Uterus (tissue), 2 donors: ENCODE results near the gene VWA5B2.

ENCODE experiments used
- POLR2A ChIP-seq, 2 donors: fragments of 450-650 bp; IDR thresholded peaks; one replicate each; pipeline ENCODE4 v1.6.1; 2016; ENCODE audit warnings: antibody characterized with exemption in 2 of 2, mild to moderate bottlenecking in 1 of 2, moderate library complexity in 1 of 2
- TF ChIP-seq, protein P1 (sequence below), 4 experiments: fragments of 200-600 bp in 2 of 4; fragments of 450-650 bp in 2 of 4; sonication (generic) in 2 of 4; IDR thresholded peaks; one replicate each; pipeline ENCODE4 v1.5.1; 2016 to 2019; ENCODE audit warnings: antibody characterized with exemption in 4 of 4, mild to moderate bottlenecking in 2 of 4, moderate library complexity in 1 of 4

DNA sequence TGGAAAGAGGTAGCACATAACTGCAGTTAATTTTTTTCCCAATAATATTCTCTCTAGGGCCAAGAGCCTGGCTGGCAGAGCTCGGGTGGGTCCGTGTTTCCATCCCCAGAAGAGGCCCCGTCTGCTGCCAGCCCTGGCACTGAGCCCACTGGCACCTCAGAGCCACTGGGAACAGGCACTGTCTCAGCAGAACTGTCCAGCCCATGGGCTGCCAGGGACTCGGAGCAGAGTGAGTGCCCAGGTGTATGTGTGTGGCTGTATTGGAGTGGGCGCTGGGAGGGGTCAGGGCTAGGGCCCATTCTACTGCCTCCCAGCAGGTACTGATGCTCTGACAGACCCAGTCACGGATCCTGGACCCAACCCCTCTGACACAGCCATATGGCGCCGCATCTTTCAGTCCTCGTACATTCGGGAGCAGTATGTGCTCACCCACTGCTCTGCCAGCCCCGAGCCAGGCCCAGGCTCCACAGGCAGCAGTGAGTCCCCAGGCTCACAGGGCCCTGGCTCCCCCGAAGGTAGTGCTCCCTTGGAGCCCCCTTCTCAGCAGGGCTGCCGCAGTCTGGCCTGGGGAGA lies 8.9 kb downstream of the VWA5B2 start:
- TF ChIP-seq, protein P1, sequence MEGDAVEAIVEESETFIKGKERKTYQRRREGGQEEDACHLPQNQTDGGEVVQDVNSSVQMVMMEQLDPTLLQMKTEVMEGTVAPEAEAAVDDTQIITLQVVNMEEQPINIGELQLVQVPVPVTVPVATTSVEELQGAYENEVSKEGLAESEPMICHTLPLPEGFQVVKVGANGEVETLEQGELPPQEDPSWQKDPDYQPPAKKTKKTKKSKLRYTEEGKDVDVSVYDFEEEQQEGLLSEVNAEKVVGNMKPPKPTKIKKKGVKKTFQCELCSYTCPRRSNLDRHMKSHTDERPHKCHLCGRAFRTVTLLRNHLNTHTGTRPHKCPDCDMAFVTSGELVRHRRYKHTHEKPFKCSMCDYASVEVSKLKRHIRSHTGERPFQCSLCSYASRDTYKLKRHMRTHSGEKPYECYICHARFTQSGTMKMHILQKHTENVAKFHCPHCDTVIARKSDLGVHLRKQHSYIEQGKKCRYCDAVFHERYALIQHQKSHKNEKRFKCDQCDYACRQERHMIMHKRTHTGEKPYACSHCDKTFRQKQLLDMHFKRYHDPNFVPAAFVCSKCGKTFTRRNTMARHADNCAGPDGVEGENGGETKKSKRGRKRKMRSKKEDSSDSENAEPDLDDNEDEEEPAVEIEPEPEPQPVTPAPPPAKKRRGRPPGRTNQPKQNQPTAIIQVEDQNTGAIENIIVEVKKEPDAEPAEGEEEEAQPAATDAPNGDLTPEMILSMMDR (IDR thresholded peaks at IDR 0.05): no peak
- no peak for TF ChIP-seq POLR2A (IDR thresholded peaks at IDR 0.05)
